ENCODE measurements around the gene SLITRK2.

DNA sequence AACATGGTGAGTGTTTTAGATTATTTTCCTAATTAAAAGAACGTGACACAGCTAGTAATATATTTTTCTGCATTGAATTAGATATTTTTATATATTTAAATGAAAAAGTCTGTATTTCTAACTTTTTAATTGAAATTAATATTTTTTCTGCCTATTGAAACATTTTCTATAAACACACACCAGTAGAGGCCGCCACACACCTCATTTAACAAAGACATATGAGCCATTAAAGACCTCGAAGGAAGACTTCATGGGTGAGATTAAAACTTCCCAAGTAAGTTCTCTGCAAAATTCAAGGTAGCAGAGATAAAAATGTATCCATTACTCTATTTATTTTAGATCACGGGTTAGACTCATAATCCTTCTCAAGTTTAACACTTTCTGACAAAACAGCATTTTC lies 8.3 kb downstream of the SLITRK2 start:
- TF ChIP-seq TAF1 (IDR thresholded peaks at IDR 0.05; ENCODE audit: borderline replicate concordance, low read depth, low read length) (no peak), POLR2A (IDR thresholded peaks at IDR 0.05; ENCODE audit: low read depth, low read length) (no peak), POLR2AphosphoS5 (IDR thresholded peaks at IDR 0.05; ENCODE audit: low read depth, low read length) (no peak)

All from GM12892 (cell line).